Astrocyte (in vitro differentiated cells and primary cell): ENCODE data around the gene CD33. TPM values are rescaled to one million over a fixed set of nuclear protein-coding genes. Genes with fewer than 3 reads are reported as not detected.

Source experiments
- DNase-seq: peaks from one replicate; pipeline ENCODE4 v3.0.0-alpha.2; 2010; ENCODE audit warnings: low read depth
- FAIRE-seq: peaks from 2 replicates; lab custom pipeline; 2011; peaks lifted over from hg19 to GRCh38; lab: Jason Lieb, UNC
- H2AFZ ChIP-seq: 2 replicates; pipeline ENCODE4 v1.6.0; 2012; ENCODE audit warnings: low read depth, low read length, inconsistent platforms
- H3K27ac ChIP-seq: 2 replicates; pipeline ENCODE4 v1.5.1; 2011; ENCODE audit warnings: low read depth, low read length, inconsistent platforms
- H3K27me3 ChIP-seq: 2 replicates; pipeline ENCODE4 v1.6.0; 2011; ENCODE audit warnings: low read length, inconsistent platforms; ENCODE audit not compliant: insufficient read depth
- H3K36me3 ChIP-seq: 2 replicates; pipeline ENCODE4 v1.5.1; 2011; ENCODE audit warnings: low read length, inconsistent platforms; ENCODE audit not compliant: insufficient read depth
- H3K4me1 ChIP-seq: 2 replicates; pipeline ENCODE4 v1.5.1; 2011; ENCODE audit warnings: low read length, inconsistent platforms; ENCODE audit not compliant: insufficient read depth
- H3K4me2 ChIP-seq: 2 replicates; pipeline ENCODE4 v1.6.0; 2012; ENCODE audit warnings: low read length, inconsistent platforms
- H3K4me3 ChIP-seq: 2 replicates; pipeline ENCODE4 v1.5.1; 2011; ENCODE audit warnings: low read depth, mild to moderate bottlenecking, low read length, inconsistent platforms; ENCODE audit not compliant: insufficient read depth
- H3K79me2 ChIP-seq: 2 replicates; pipeline ENCODE4 v1.6.0; 2012; ENCODE audit warnings: mild to moderate bottlenecking, low read length, inconsistent platforms; ENCODE audit not compliant: insufficient read depth
- H3K9ac ChIP-seq: 2 replicates; pipeline ENCODE4 v1.6.0; 2012; ENCODE audit warnings: mild to moderate bottlenecking, low read length, inconsistent platforms
- H3K9me3 ChIP-seq: 2 replicates; pipeline ENCODE4 v1.5.1; 2012; ENCODE audit warnings: low read depth, mild to moderate bottlenecking, low read length, inconsistent platforms; ENCODE audit not compliant: insufficient read depth
- H4K20me1 ChIP-seq: 2 replicates; pipeline ENCODE4 v1.6.0; 2012; ENCODE audit warnings: low read length, inconsistent platforms; ENCODE audit not compliant: insufficient read depth
- H3K27ac Mint-ChIP-seq: one replicate; pipeline ENCODE4 v1.8.0; 2021; ENCODE audit warnings: mild to moderate bottlenecking, mixed read lengths; ENCODE audit not compliant: unreplicated experiment
- H3K27me3 Mint-ChIP-seq: one replicate; pipeline ENCODE4 v1.8.0; 2021; ENCODE audit warnings: low read depth, mixed read lengths; ENCODE audit not compliant: unreplicated experiment
- H3K36me3 Mint-ChIP-seq: one replicate; pipeline ENCODE4 v1.8.0; 2021; ENCODE audit warnings: low read depth, mixed read lengths; ENCODE audit not compliant: unreplicated experiment
- H3K4me1 Mint-ChIP-seq: one replicate; pipeline ENCODE4 v1.8.0; 2021; ENCODE audit warnings: low read depth, mixed read lengths; ENCODE audit not compliant: unreplicated experiment
- H3K4me3 Mint-ChIP-seq: one replicate; pipeline ENCODE4 v1.8.0; 2021; ENCODE audit warnings: mild to moderate bottlenecking, moderate library complexity, mixed read lengths; ENCODE audit not compliant: unreplicated experiment
- H3K9me3 Mint-ChIP-seq: one replicate; pipeline ENCODE4 v1.8.0; 2021; ENCODE audit warnings: mild to moderate bottlenecking, mixed read lengths; ENCODE audit not compliant: unreplicated experiment
- EZH2 ChIP-seq: IDR thresholded peaks from 2 replicates; pipeline ENCODE4 v1.6.1; 2012; ENCODE audit warnings: mild to moderate bottlenecking, low read length, inconsistent platforms; ENCODE audit not compliant: insufficient read depth
- total RNA-seq: library from RNA; stranded (reverse); gene quantifications from 2 replicates; pipeline ENCODE4 v1.2.1, GENCODE V29; 2021
- TF ChIP-seq, protein P1 (sequence below): IDR thresholded peaks from 2 replicates; pipeline ENCODE4 v1.5.1; 2011; ENCODE audit warnings: low read depth, mild to moderate bottlenecking, inconsistent platforms, low read length, moderate library complexity; ENCODE audit not compliant: insufficient read depth

CD33 gene
- total RNA-seq, 1 donor from 2014 or later = not detected

DNA sequence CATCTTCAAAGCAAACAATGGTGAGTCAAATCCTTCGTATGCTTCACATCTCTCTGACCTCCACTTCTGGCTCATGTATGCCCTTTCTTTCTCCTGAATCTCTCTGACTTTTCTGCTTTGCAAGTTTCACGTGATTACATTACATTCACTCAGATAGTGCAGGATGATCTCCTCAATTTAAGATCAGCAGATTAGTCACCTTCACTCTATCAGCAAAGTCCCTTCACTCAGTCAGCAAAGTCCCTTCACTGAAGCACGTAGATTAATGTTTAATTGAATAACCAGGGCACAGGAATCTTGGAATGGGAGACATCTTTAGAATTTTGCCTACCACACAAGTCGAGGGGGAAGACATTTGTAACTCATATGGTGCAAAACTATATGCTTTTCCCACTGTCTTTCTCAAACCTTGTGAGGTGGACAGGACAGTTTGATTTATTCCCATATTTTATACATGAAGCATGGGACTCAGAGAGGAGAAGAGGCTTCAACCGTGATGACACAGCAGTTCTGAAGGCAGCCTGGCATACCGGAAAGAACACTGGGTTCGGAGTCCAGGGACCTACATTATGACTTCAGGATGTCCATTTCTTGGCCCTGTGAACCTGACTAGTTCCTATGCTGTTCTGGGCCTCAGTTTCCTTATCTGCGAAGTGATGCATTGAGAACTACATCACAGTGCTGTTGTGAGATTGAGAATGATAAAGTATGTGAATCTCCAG, 49.3 kb downstream of the CD33 start:
- no peak for DNase-seq
- H3K9me3 Mint-ChIP-seq = no peaks in the 10 kb centered on the region
- no peak overlapping the region for H3K4me2 ChIP-seq
- no peaks in the 10 kb centered on the region for H3K36me3 ChIP-seq
- H3K4me3 ChIP-seq = no peak overlapping the region
- no peaks in the 10 kb centered on the region for H3K9me3 ChIP-seq
- H3K4me1 ChIP-seq = no peaks in the 10 kb centered on the region
- H3K27me3 Mint-ChIP-seq = peaks cover 7% of the 10 kb centered on the region
- no peaks in the 10 kb centered on the region for H3K4me1 Mint-ChIP-seq
- no peak for FAIRE-seq
- H3K27ac ChIP-seq = no peak overlapping the region
- H2AFZ ChIP-seq = no peak overlapping the region
- H3K27me3 ChIP-seq = no peaks in the 10 kb centered on the region
- no peaks in the 10 kb centered on the region for H4K20me1 ChIP-seq
- no peaks in the 10 kb centered on the region for H3K36me3 Mint-ChIP-seq
- H3K79me2 ChIP-seq = no peaks in the 10 kb centered on the region
- H3K9ac ChIP-seq = no peak overlapping the region
- TF ChIP-seq, protein P1, sequence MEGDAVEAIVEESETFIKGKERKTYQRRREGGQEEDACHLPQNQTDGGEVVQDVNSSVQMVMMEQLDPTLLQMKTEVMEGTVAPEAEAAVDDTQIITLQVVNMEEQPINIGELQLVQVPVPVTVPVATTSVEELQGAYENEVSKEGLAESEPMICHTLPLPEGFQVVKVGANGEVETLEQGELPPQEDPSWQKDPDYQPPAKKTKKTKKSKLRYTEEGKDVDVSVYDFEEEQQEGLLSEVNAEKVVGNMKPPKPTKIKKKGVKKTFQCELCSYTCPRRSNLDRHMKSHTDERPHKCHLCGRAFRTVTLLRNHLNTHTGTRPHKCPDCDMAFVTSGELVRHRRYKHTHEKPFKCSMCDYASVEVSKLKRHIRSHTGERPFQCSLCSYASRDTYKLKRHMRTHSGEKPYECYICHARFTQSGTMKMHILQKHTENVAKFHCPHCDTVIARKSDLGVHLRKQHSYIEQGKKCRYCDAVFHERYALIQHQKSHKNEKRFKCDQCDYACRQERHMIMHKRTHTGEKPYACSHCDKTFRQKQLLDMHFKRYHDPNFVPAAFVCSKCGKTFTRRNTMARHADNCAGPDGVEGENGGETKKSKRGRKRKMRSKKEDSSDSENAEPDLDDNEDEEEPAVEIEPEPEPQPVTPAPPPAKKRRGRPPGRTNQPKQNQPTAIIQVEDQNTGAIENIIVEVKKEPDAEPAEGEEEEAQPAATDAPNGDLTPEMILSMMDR = no peak
- TF ChIP-seq EZH2 = no peak
- H3K27ac Mint-ChIP-seq = no peak overlapping the region
- H3K4me3 Mint-ChIP-seq = no peak overlapping the region

DNA sequence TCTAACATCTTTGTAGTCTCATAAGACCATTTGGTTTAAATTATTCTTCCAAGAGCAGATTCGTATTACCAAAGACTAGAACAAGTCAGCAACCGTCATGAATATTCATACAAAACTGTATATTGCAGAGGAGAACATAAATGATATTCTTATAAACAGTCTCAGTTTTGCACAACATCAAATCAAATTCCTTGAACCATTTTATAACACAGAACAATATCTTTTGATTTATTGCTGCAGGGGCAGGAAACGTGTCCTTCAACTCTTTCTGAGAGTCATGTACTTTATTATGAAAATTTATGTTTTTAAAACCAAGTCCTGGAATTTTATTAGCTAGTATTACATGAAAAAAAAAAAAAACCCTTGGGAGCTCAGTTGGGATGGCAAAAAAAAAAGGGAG, 52.2 kb downstream of the CD33 start:
- Histone ChIP-seq H3K4me2 (no peak overlapping the region), H3K4me1 (no peaks in the 10 kb centered on the region), H3K27me3 (no peaks in the 10 kb centered on the region), H3K36me3 (no peaks in the 10 kb centered on the region), H3K4me3 (no peak overlapping the region), H3K9me3 (no peaks in the 10 kb centered on the region), H2AFZ (no peak overlapping the region), H4K20me1 (no peaks in the 10 kb centered on the region), H3K9ac (no peak overlapping the region), H3K27ac (no peak overlapping the region), H3K79me2 (no peaks in the 10 kb centered on the region)
- DNase-seq (no peak), FAIRE-seq (no peak)
- Mint-ChIP-seq H3K27ac (no peak overlapping the region), H3K9me3 (no peaks in the 10 kb centered on the region), H3K27me3 (peaks cover 11% of the 10 kb centered on the region), H3K36me3 (no peaks in the 10 kb centered on the region), H3K4me3 (no peak overlapping the region), H3K4me1 (no peaks in the 10 kb centered on the region)
- TF ChIP-seq EZH2 = no peak
- TF ChIP-seq, protein P1 = no peak

DNA sequence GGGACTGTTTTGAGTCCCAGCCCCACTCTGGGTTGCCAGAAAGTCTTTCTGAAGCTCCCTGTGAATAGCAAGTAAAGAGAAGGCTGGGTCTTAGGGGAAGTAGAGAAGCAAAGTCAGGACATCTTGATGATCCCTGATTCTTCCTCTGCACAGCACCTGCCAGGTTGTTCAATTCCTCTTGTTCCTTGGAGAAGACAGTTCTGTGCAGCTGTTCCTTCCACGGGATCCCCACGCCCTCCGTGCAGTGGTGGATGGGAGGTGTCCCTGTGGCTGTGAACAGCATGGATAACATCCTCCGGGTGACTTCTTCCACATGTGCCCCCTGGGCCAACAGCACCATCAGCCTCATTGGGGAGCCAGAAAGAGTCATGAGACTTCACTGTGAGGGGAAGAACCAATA, 57.5 kb downstream of the CD33 start:
- Mint-ChIP-seq H3K27me3 (peaks cover 20% of the 10 kb centered on the region), H3K4me3 (no peak overlapping the region), H3K4me1 (no peaks in the 10 kb centered on the region), H3K9me3 (no peaks in the 10 kb centered on the region), H3K27ac (no peak overlapping the region), H3K36me3 (no peaks in the 10 kb centered on the region)
- H3K27me3 ChIP-seq = no peaks in the 10 kb centered on the region
- FAIRE-seq (no peak), DNase-seq (no peak)
- no peaks in the 10 kb centered on the region for H3K36me3 ChIP-seq
- TF ChIP-seq EZH2 = no peak
- TF ChIP-seq, protein P1 = no peak
- no peak overlapping the region for H2AFZ ChIP-seq
- H4K20me1 ChIP-seq = no peaks in the 10 kb centered on the region
- no peak overlapping the region for H3K9ac ChIP-seq
- no peaks in the 10 kb centered on the region for H3K9me3 ChIP-seq
- H3K4me2 ChIP-seq = no peak overlapping the region
- no peaks in the 10 kb centered on the region for H3K79me2 ChIP-seq
- no peaks in the 10 kb centered on the region for H3K4me1 ChIP-seq
- H3K27ac ChIP-seq = no peak overlapping the region
- H3K4me3 ChIP-seq = no peak overlapping the region
